Spinal cord (tissue), 10 donors: ENCODE results near the gene PPP2R2C. TPM values are rescaled to one million over a fixed set of nuclear protein-coding genes. Genes with fewer than 3 reads are reported as not detected.

Experiments used
- DNase-seq, 6 donors: peaks; one replicate each; pipeline versions ENCODE4 v3.0.0 to v3.0.0-alpha.2; 2013 to 2015; ENCODE audit warnings: low spot score in 6 of 6, low read depth in 4 of 6
- H3K27ac ChIP-seq: one replicate; pipeline ENCODE4 v1.5.1; 2013; ENCODE audit warnings: low read depth, low read length, control low read depth
- H3K27me3 ChIP-seq: one replicate; pipeline ENCODE4 v1.6.1; 2013; ENCODE audit warnings: low read length; ENCODE audit not compliant: control insufficient read depth, insufficient read depth
- H3K36me3 ChIP-seq: one replicate; pipeline ENCODE4 v1.6.1; 2013; ENCODE audit warnings: low read length; ENCODE audit not compliant: control insufficient read depth, insufficient read depth
- H3K4me1 ChIP-seq: one replicate; pipeline ENCODE4 v1.6.1; 2013; ENCODE audit warnings: low read length; ENCODE audit not compliant: control insufficient read depth, insufficient read depth
- H3K4me3 ChIP-seq: one replicate; pipeline ENCODE4 v1.5.1; 2013; ENCODE audit warnings: low read depth, low read length, control low read depth
- H3K9me3 ChIP-seq: one replicate; pipeline ENCODE4 v1.6.1; 2013; ENCODE audit warnings: low read length; ENCODE audit not compliant: control insufficient read depth, insufficient read depth
- WGBS: methylation state at CpG from one replicate; pipeline ENCODE4 v1.1.5; 2013; ENCODE audit warnings: missing lambda C conversion rate; ENCODE audit not compliant: insufficient coverage; 5-methylcytosine and 5-hydroxymethylcytosine counted together
- polyA plus RNA-seq, 2 donors: library from polyadenylated mRNA; unstranded; fragments of 120-200 nt; gene quantifications; one replicate each; pipeline ENCODE4 v1.2.1, GENCODE V29; 2013; ENCODE audit not compliant: insufficient read length in 2 of 2
- total RNA-seq, 2 donors: library from RNA; depleted of rRNA in 1 of 2; stranded (reverse); fragments of 120-200 nt in 1 of 2; fragments of >200 nt in 1 of 2; gene quantifications; one replicate each; pipeline versions ENCODE4 v1.2.3 to v1.2.4, GENCODE V29; 2013 to 2014
- donor health status: healthy.

Gene PPP2R2C
- total and polyA plus RNA-seq, 4 donors, result 17.2 to 114 (median 75.1) TPM

DNA sequence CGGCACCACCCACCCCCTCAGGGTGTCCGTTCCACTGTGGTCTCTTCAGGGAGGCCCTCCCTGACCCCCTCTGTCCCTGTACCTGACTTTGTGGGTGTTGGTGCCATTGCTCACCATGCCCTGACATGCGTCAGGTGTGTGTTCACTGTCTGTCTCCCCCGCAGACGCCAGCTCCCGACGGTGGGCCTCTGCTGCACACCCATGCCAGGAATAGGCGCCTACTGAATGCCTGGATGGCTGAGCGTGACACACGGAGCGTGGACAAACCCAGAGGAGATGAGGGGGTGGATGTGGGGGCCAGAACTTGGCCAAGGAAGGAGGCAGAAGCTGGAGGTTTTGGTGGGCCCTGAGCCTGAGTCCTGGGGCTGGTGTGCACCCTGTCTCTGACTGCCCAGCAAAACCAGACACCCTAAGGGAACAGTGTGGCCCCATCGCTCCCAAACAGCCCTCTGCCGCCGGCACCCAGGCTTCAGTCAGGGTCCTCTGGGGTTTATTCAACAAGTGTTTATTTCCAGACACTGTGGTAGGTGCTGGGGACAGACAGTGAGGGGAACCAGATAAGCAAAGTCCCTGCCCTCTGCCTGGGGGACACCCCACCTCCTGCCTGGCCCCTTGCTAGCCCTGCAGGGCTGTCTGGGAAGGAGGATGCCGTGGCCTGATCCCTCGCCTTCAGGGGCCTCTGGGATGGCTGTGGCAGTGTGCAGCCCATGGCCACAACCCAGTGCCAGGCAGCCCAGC, 125.9 kb downstream of the PPP2R2C start:
- Histone ChIP-seq H3K27ac (no peak overlapping the region), H3K4me1 (peaks cover 14% of the 10 kb centered on the region), H3K9me3 (no peaks in the 10 kb centered on the region), H3K4me3 (no peak overlapping the region), H3K27me3 (no peaks in the 10 kb centered on the region), H3K36me3 (peaks cover 37% of the 10 kb centered on the region)
- 93% methylated on average over 14 of the region's 16 CpGs for WGBS
- no peak for DNase-seq

DNA sequence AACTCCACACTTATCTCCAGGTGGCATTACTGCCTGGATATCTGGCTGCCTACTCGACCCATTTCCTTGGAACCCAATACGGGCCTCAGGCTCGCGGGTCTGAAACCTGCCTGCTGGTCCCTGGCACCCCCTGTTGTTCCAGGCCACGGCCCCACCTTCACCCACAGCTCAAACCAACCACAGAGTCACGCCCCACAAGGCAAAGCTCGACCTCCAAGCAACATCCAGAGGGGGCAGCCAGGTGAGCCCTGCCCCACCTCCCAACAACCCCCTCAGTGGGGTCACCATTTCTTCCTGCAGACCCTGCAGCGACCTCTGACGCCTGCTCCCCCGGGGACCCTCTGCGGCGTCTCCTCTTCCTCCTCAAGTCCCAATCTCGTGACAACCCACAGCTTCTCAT, 126.5 kb downstream of the PPP2R2C start:
- 86% methylated on average over 13 of the region's 13 CpGs for WGBS
- no peak for DNase-seq
- Histone ChIP-seq H3K27ac (no peak overlapping the region), H3K4me3 (no peak overlapping the region), H3K36me3 (peaks cover 36% of the 10 kb centered on the region), H3K27me3 (no peaks in the 10 kb centered on the region), H3K4me1 (peaks cover 14% of the 10 kb centered on the region), H3K9me3 (no peaks in the 10 kb centered on the region)

DNA sequence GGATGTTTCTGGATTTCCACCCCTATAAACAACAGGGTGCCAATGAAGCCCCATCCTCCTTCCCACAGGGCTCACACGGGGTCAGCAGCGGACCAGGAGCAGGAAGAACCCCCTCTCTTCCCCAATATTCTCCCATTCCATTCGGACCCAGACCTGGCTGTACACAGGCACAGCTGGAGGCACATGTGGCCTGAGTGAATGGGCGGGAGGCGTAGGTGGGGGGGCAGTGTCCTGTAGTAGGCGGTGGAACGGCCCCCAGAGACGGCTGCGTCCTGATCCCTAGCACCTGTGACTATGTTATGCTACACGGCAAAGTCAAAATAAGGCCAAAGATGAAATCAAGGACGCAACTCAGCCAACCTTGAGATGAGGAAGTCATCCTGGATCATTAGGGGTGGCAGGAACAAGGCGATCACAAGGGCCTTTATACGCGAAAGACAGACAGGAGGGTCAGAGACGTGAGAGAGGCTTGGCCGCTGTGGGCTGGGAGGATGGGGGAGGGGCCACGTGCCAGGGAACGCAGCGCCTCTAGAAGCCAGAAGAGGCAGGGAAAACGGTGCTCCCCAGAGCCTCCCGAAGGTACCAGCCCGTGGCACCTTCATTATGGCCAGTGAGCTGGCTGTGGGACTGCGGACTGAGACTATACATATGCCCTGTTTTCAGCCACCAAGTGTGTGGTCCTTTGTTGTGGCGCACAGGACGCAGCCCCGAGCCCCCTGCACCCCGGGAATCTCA, 127.2 kb downstream of the PPP2R2C start:
- DNase-seq, result no peak

DNA sequence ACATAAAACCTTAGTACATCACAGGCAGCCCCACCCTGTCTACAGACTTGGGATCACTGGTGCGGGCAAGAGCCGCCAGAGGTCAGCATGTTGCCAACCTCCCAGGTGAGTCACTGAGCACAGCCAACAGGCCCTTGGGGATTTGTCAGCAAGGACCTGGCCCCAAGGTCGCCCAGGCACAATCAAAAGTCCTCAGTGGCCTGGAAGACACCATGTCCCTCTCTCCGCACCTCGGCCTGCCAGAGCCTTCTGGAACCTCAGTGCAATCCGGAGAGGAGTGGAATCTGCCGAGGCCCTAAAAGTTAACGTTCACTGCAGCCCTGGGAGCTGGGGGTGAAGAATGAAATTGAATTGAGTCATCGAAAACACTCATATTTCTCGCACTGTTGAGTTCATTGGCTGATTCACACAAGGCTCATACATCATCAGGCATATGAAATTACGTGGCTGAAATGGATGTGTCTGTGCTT, 128.4 kb downstream of the PPP2R2C start:
- 58% methylated on average over 4 of the region's 11 CpGs for WGBS
- H3K36me3 ChIP-seq, result peaks cover 46% of the 10 kb centered on the region
- DNase-seq, result peak in 1 of 6 donors; percentile 61
- no peak overlapping the region for H3K4me3 ChIP-seq
- no peaks in the 10 kb centered on the region for H3K9me3 ChIP-seq
- H3K27ac ChIP-seq, result no peak overlapping the region
- H3K27me3 ChIP-seq, result no peaks in the 10 kb centered on the region
- H3K4me1 ChIP-seq, result peaks cover 6% of the 10 kb centered on the region

More for the DNA sequence above, 127.2 kb downstream of the PPP2R2C start:
- Histone ChIP-seq H3K4me3 (no peak overlapping the region), H3K27ac (no peak overlapping the region), H3K9me3 (no peaks in the 10 kb centered on the region), H3K4me1 (peaks cover 9% of the 10 kb centered on the region), H3K36me3 (peaks cover 39% of the 10 kb centered on the region), H3K27me3 (no peaks in the 10 kb centered on the region)
- WGBS, result 76% methylated on average over 23 of the region's 27 CpGs

DNA sequence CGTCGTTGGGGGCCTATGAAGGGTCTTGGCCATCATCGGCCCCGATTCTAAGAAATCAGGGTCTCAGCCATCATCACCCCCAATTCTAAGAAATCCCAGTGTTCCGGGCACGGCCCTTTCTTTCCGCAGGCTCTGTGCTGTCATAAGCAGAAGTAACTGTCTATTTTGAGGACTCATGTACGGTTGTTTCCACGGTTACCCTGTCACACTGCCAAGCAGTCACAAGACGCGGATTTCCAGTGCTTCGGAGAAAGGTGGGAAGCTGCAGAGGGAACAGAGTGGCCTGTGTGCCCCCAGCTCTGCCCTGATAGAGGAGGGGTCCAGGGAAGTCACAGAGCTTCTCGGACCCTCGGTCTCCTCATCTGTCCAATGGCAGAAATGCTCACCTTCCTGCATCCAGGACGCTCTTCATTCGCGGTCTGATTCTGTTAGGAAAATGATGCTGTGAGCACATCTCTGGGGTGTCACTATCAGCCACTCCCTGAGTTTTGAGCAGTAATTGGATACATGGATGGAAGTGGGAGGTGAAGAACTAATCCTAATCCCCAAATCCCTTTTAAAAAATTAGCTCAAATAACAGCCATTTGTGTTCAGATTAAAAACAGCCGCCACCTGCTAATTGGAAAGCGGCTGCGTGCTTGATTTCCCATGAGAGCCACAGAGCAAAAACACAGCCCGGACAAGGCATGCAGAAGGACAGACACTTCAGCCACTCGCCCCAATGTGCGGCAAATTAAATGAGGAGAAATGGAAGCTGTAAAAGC, 129.7 kb downstream of the PPP2R2C start:
- Histone ChIP-seq H3K9me3 (no peaks in the 10 kb centered on the region), H3K4me1 (peaks cover 9% of the 10 kb centered on the region), H3K36me3 (peaks cover 44% of the 10 kb centered on the region), H3K27ac (no peak overlapping the region), H3K27me3 (no peaks in the 10 kb centered on the region), H3K4me3 (no peak overlapping the region)
- peak in 4 of 6 donors; percentile 39 to 94 (median 71) for DNase-seq
- WGBS, result 42% methylated on average over 17 of the region's 23 CpGs

DNA sequence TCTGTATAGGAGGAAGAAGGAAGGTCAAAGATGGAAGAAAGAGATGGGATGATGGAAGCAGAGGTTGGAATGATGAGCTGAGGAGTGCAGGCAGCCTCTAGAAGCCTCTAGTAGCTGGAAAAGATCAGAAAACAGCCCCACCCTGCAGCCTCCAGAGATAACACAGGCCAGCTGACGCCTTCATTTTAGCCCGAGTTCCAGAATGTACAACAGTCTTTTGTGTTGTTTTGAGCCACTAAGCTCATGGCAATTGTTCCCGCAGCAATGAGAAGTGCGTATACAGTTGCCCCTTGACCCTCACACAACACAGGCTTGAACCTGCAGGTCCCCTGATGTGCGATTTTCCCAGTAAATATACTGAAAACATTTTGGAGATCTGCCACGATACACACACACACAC, 130.7 kb downstream of the PPP2R2C start:
- WGBS, result 61% methylated on average over 4 of the region's 6 CpGs
- Histone ChIP-seq H3K4me1 (peaks cover 14% of the 10 kb centered on the region), H3K27me3 (no peaks in the 10 kb centered on the region), H3K4me3 (no peak overlapping the region), H3K36me3 (peaks cover 35% of the 10 kb centered on the region), H3K9me3 (no peaks in the 10 kb centered on the region), H3K27ac (no peak overlapping the region)
- DNase-seq, result no peak

DNA sequence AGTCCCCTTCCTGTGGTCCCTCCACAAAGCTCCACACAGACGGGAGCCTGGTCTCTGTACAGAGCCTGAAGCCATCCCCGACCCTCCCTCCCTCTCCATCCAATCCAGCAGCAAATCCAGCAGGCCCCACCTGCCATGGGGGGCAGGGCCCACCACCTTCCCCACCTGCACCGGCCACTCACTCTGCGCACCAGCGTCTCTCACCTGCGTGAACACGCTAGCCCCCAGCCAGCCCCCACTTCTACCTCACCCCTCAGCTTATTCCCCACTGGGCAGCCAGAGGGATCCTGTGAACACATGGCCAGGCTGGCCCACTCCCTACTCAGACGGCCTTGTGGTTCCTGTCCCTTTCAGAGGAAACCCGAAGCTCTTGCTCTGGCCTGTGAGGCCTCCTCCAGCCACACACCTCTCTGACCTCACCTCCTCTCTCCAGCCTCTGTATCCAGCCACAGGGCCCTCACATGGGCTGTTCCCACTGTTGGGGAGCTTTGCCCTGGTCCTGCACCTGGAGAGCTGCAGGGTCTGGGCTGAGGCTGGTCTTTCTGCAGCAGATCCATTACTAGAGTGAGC, 131.9 kb downstream of the PPP2R2C start:
- Histone ChIP-seq H3K36me3 (peaks cover 26% of the 10 kb centered on the region), H3K27me3 (no peaks in the 10 kb centered on the region), H3K4me3 (no peak overlapping the region), H3K4me1 (peaks cover 14% of the 10 kb centered on the region), H3K27ac (no peak overlapping the region), H3K9me3 (no peaks in the 10 kb centered on the region)
- 73% methylated on average over 8 of the region's 9 CpGs for WGBS
- no peak for DNase-seq

DNA sequence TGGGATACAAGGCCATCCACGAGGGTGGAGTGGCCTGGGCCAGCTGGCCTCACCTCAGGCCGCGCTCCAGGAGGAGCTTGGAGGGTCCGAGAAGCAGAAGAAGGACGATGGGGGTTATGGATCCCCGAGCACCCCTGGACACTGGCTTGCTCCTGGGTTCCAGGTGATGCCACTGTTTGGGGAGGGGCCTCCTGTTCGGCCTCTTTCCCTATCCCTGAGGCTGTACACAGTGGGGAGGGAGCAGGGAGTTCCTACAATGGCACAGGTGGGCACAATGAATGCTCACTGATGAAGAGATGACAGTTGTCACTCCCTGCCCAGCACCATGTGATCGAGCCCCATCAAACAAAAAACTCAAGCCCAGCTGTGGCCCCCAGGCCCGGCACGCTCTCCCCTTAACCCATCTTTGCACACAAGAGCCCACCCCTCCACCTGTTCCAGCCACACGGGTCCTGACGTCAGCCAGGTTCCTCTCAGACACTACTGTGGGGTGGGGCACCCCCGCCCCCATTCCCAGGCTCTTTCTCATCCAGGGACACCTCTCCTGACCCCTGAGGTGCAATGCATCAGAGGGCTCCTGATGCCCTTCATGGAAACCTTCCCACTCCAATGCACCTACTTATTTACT, 132.5 kb downstream of the PPP2R2C start:
- DNase-seq, result no peak
- no peaks in the 10 kb centered on the region for H3K27me3 ChIP-seq
- H3K27ac ChIP-seq, result no peak overlapping the region
- H3K4me1 ChIP-seq, result peaks cover 14% of the 10 kb centered on the region
- H3K9me3 ChIP-seq, result no peaks in the 10 kb centered on the region
- WGBS, result 84% methylated on average over 13 of the region's 13 CpGs
- H3K36me3 ChIP-seq, result peaks cover 26% of the 10 kb centered on the region
- H3K4me3 ChIP-seq, result no peak overlapping the region
